Measurements from ENCODE around the gene ZNF778.
"Not testable (repeated sequence)": the region's sequence is repeated elsewhere in the genome, so short reads cannot be mapped to it uniquely, and the experiment has no call there.

The ZNF778 gene

DNA sequence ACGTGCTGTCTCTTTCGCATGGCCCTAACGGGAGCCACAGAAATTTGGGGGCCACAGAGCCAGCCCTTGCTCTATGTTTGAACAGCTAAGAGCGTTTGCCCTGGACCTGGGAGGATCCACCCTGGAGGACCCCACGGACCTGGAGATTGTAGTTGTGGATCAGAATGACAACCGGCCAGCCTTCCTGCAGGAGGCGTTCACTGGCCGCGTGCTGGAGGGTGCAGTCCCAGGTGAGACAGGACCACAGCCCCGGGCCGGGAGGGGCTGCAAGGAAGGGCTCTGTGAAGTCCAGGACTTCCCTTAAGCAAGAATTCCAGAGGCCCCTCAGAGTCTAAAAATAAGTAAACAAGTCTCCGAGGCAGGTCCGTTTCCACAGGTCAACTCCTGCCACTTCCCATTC lies 34.0 kb upstream of the ZNF778 start:
- no peak overlapping the region for H3K4me3 ChIP-seq (ENCODE audit: control insufficient read depth, low read depth, low read length)

DNA sequence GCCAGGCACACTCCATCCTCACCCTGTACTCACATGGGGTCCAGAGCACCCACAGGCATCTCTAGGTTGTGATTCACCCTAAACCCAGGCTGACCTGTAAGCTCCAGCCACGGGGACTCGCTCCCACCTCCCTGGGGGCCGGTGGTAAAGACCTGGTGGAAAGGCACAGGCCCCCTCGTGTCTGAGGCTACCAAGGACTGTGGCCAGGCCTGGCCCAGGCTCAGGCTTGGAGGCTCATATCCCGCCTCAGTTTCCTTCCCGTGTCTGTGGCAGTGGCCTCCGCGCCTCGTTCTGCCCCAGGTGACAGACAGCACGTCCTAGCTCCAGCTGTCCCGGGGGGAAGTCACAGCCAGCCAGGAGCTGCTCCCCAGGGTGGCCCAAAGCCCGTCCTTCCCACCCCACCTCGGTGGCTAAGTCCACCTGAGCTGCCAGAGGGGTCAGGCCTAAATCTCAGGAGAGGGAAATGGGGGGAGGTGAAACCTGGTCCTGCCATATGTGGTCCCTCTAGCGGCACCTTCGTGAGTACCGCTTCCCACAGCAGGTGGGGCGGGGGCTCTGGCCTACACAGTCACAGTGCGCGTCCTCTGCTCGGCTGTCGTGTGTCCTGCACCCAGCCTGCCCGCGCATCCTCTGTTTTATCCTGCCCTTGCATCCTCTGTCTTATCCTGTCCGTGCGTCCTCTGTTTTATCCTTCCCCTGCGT lies 33.4 kb upstream of the ZNF778 start:
- TF ChIP-seq, protein P1, sequence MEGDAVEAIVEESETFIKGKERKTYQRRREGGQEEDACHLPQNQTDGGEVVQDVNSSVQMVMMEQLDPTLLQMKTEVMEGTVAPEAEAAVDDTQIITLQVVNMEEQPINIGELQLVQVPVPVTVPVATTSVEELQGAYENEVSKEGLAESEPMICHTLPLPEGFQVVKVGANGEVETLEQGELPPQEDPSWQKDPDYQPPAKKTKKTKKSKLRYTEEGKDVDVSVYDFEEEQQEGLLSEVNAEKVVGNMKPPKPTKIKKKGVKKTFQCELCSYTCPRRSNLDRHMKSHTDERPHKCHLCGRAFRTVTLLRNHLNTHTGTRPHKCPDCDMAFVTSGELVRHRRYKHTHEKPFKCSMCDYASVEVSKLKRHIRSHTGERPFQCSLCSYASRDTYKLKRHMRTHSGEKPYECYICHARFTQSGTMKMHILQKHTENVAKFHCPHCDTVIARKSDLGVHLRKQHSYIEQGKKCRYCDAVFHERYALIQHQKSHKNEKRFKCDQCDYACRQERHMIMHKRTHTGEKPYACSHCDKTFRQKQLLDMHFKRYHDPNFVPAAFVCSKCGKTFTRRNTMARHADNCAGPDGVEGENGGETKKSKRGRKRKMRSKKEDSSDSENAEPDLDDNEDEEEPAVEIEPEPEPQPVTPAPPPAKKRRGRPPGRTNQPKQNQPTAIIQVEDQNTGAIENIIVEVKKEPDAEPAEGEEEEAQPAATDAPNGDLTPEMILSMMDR (IDR thresholded peaks at IDR 0.05; ENCODE audit: control insufficient read depth, insufficient read depth, low read depth, low read length, missing control alignments), result no peak
- no peak overlapping the region for H3K4me3 ChIP-seq (ENCODE audit: control insufficient read depth, low read depth, low read length)

More for the DNA sequence above, 34.0 kb upstream of the ZNF778 start:
- no peak for DNase-seq (ENCODE audit: low read depth)
- TF ChIP-seq, protein P1 (IDR thresholded peaks at IDR 0.05; ENCODE audit: control insufficient read depth, insufficient read depth, low read depth, low read length, missing control alignments), result no peak

DNA sequence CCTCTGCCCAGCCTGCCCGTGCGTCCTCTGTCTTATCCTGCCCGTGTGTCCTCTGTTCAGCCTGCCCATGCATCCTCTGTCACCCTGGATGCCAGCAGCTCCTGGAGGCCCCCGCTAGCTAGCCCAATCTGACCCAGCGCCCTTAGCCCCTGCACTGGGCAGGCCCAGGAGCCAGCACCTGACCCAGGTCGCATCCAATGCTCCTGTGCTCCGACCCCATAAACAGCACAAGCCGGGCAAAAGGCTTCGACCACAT lies 32.9 kb upstream of the ZNF778 start:
- DNase-seq (ENCODE audit: low read depth), result no peak
- no peak overlapping the region for H3K4me3 ChIP-seq (ENCODE audit: control insufficient read depth, low read depth, low read length)
- TF ChIP-seq, protein P1 (IDR thresholded peaks at IDR 0.05; ENCODE audit: control insufficient read depth, insufficient read depth, low read depth, low read length, missing control alignments), result no peak

More for the DNA sequence above, 33.4 kb upstream of the ZNF778 start:
- no peak for DNase-seq (ENCODE audit: low read depth)

DNA sequence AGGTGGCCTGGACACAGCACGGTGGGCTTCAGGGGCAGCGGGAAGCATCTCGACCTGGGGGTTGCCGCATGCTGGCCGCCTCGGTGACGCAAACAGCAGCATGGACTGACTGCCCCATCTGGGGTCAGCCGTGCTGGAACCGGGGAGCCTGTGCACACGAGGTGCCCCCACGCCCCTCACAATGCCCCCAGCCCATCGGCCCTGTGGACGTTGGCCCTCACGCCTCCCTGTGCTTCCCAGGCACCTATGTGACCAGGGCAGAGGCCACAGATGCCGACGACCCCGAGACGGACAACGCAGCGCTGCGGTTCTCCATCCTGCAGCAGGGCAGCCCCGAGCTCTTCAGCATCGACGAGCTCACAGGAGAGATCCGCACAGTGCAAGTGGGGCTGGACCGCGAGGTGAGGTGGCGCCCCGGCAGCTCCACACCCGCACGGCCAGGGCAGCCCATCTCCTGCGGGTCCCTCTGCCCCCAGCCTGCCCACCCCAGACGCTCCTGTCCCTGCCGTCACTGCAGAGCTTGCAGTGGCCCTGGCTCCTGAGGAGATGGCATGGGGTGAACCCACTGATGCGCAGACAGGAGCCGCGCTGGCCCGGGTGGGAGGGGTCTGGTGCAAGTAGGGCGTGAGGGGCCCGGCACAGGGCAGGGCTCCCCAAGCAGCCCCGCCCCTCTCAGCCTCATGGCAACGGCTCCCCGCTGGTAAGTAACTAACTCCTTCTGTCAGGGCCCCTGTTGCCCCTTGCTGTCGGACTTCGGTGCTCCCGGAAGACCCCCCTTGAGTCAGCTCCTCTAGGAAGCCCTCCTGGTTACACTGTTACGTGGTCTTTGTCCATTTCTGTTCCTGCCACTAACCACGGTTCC lies 32.3 kb upstream of the ZNF778 start:
- TF ChIP-seq, protein P1 (IDR thresholded peaks at IDR 0.05; ENCODE audit: control insufficient read depth, insufficient read depth, low read depth, low read length, missing control alignments), result no peak
- H3K4me3 ChIP-seq (ENCODE audit: control insufficient read depth, low read depth, low read length), result no peak overlapping the region
- DNase-seq (ENCODE audit: low read depth), result no peak

DNA sequence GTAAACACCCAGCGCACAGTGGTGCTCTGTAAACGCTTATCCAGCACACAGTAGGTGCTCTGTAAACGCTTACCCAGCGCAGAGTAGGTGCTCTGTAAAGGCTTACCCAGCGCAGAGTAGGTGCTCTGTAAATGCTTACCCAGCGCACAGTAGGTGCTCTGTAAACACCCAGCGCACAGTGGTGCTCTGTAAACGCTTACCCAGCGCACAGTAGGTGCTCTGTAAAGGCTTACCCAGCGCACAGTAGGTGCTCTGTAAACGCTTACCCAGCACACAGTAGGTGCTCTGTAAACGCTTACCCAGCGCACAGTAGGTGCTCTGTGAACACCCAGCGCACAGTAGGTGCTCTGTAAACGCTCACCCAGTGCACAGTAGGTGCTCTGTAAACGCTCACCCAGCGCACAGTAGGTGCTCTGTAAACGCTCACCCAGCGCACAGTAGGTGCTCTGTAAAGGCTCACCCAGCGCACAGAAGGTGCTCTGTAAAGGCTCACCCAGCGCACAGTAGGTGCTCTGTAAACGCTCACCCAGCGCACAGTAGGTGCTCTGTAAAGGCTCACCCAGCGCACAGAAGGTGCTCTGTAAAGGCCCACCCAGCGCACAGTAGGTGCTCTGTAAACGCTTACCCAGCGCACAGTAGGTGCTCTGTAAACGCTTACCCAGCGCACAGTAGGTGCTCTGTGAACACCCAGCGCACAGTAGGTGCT lies 31.5 kb upstream of the ZNF778 start:
- DNase-seq (ENCODE audit: low read depth), result not testable (repeated sequence)

DNA sequence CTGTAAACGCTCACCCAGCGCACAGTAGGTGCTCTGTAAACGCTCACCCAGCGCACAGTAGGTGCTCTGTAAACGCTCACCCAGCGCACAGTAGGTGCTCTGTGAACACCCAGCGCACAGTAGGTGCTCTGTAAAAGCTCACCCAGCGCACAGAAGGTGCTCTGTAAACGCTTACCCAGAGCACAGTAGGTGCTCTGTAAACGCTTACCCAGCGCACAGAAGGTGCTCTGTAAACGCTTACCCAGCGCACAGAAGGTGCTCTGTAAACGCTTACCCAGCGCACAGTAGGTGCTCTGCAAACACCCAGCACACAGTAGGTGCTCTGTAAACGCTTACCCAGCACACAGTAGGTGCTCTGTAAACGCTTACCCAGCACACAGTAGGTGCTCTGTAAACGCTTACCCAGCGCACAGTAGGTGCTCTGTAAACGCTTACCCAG lies 30.9 kb upstream of the ZNF778 start:
- DNase-seq (ENCODE audit: low read depth); H3K4me3 ChIP-seq (ENCODE audit: control insufficient read depth, low read depth, low read length): not testable (repeated sequence)

More for the DNA sequence above, 31.5 kb upstream of the ZNF778 start:
- not testable (repeated sequence) for H3K4me3 ChIP-seq (ENCODE audit: control insufficient read depth, low read depth, low read length)

DNA sequence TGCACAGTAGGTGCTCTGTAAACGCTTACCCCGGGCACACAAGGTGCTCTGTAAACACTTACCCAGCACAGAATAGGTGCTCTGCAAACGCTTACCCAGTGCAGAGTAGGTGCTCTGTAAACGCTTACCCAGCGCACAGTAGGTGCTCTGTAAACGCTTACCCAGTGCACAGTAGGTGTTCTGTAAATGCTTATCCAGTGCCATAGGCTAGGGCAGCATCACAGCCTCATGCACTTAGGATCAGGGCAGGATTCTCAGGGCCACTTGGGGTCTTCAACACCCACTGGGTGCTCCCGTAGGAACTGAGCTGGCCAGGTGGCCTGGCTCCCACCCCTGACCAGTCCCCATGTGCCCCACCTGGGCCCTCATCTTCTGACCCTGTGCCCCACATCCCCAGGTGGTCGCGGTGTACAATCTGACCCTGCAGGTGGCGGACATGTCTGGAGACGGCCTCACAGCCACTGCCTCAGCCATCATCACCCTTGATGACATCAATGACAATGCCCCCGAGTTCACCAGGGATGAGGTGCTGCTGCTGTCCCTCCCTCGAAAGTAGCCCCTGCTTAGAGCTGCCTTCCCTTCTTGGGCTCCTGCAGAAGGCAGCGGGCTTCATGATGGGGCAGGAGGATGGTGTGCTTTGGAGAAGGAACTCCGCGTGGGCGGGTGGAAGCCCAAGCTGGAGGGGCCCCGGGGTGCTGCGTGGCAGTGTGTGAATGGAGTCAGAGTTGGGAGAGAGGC lies 30.3 kb upstream of the ZNF778 start:
- no peak overlapping the region for H3K4me3 ChIP-seq (ENCODE audit: control insufficient read depth, low read depth, low read length)
- TF ChIP-seq, protein P1 (IDR thresholded peaks at IDR 0.05; ENCODE audit: control insufficient read depth, insufficient read depth, low read depth, low read length, missing control alignments), result no peak
- DNase-seq (ENCODE audit: low read depth), result no peak

All from AG09309 (cell line).